ENCODE results near the gene CPOX.

DNA sequence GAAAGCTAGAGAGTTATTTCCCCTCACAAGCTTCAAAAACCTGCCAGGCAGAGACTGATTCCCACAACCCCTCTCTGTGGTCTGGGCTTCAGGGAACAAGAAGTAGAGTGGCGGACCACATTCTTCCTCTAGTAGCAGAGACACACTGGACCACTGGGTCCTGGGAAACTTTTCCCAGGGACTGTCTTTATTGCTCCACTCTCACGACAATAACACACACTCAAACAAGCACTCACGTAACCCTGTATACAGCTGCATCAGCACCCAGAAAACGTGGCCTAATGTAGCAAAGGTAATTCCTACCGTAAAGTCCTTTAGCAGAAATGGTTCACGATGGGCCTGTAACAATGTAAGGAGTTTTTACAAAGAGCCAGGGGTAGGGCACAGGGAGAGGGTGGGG, 27.6 kb downstream of the CPOX start:
- TF ChIP-seq EP300 (IDR thresholded peaks at IDR 0.05) (no peak), POLR2AphosphoS5 (IDR thresholded peaks at IDR 0.05) (no peak)
